Measurements from ENCODE around the gene NDUFAF8. TPM values are rescaled to one million over a fixed set of nuclear protein-coding genes. Genes with fewer than 3 reads are reported as not detected.

Gene NDUFAF8
- total RNA-seq, 1 experiment from 2014 or later, result 60.1 TPM

DNA sequence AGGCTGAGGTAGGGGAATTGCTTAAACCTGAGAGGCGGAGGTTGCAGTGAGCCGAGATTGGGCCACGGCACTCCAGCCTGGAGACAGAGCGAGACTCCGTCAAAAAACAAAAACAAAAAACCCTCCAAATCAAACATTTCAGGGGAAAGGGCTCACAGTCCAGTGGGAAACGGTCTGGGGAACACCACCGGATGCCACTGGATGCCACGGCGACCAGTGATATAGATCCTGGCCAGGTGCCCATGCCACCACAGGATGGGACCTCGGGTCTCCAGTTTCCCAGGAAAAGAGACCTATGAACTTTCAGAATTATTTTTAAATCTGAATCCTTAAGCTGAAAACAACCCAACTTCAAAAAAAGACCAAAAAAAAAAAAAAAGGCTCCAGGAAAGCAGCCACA is 28.7 kb upstream of the NDUFAF8 start:
- H3K4me2 ChIP-seq (ENCODE audit: insufficient read depth, insufficient read length, low read length), result no peak overlapping the region
- no peak overlapping the region for H3K27ac Mint-ChIP-seq

More for the DNA sequence above, 28.7 kb upstream of the NDUFAF8 start:
- Mint-ChIP-seq H3K36me3 (ENCODE audit: insufficient read depth in 1 of 3, low read depth in 3 of 3) (peaks cover 0 to 27% (median 3%) of the 10 kb centered on the region in 3 experiments; a peak in 4 of 7 replicates), H3K4me3 (no peak overlapping the region), H3K4me1 (peaks cover 3 to 4% of the 10 kb centered on the region in 2 experiments; a peak in 1 of 4 replicates), H3K27me3 (ENCODE audit: low read depth) (no peaks in the 10 kb centered on the region), H3K9me3 (no peaks in the 10 kb centered on the region)
- no peak overlapping the region for H2BK120ac ChIP-seq (ENCODE audit: low read depth, low read length, poor library complexity, severe bottlenecking)
- H2AFZ ChIP-seq (ENCODE audit: low read length), result no peak overlapping the region
- no peak overlapping the region for H3K56ac ChIP-seq (ENCODE audit: insufficient read length, low read depth, low read length)
- no peak overlapping the region for H3K9ac ChIP-seq (ENCODE audit: extremely low read depth, insufficient read length, low read length)
- no peak overlapping the region for H3T11ph ChIP-seq (ENCODE audit: low read length)
- H4K20me1 ChIP-seq (ENCODE audit: control insufficient read depth, insufficient read depth, insufficient read length), result no peaks in the 10 kb centered on the region
- no peak overlapping the region for H4K91ac ChIP-seq (ENCODE audit: insufficient read length, low read depth, low read length)
- no peak overlapping the region for H4K8ac ChIP-seq (replicated peaks; ENCODE audit: insufficient read length, low read depth, low read length)
- no peak overlapping the region for H2BK20ac ChIP-seq (ENCODE audit: low read depth, low read length, poor library complexity, severe bottlenecking)
- TF ChIP-seq, protein P1, sequence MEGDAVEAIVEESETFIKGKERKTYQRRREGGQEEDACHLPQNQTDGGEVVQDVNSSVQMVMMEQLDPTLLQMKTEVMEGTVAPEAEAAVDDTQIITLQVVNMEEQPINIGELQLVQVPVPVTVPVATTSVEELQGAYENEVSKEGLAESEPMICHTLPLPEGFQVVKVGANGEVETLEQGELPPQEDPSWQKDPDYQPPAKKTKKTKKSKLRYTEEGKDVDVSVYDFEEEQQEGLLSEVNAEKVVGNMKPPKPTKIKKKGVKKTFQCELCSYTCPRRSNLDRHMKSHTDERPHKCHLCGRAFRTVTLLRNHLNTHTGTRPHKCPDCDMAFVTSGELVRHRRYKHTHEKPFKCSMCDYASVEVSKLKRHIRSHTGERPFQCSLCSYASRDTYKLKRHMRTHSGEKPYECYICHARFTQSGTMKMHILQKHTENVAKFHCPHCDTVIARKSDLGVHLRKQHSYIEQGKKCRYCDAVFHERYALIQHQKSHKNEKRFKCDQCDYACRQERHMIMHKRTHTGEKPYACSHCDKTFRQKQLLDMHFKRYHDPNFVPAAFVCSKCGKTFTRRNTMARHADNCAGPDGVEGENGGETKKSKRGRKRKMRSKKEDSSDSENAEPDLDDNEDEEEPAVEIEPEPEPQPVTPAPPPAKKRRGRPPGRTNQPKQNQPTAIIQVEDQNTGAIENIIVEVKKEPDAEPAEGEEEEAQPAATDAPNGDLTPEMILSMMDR (conservative IDR thresholded peaks at IDR 0.05), result no peak
- no peak overlapping the region for H3K14ac ChIP-seq (ENCODE audit: insufficient read depth, low read length)
- no peaks in the 10 kb centered on the region for H3K9me3 ChIP-seq (ENCODE audit: control insufficient read depth, low read depth, low read length)
- H3K18ac ChIP-seq (ENCODE audit: insufficient read length, low read depth, low read length), result no peak overlapping the region
- no peak overlapping the region for H2AK5ac ChIP-seq (ENCODE audit: insufficient read length, low read length)
- no peaks in the 10 kb centered on the region for H3K23me2 ChIP-seq (ENCODE audit: insufficient read length, low read depth, low read length, poor library complexity, severe bottlenecking)
- H3K79me1 ChIP-seq (ENCODE audit: insufficient read depth, low read depth, low read length, poor library complexity, severe bottlenecking), result no peaks in the 10 kb centered on the region
- no peak overlapping the region for H2BK12ac ChIP-seq (ENCODE audit: insufficient read length, low read depth, low read length)
- H4K5ac ChIP-seq (ENCODE audit: insufficient read length, low read depth, low read length), result no peak overlapping the region
- no peak overlapping the region for H2BK5ac ChIP-seq (ENCODE audit: insufficient read length, low read length)
- no peak overlapping the region for H3K23ac ChIP-seq (ENCODE audit: insufficient read length, low read depth, low read length)
- no peak overlapping the region for H3K27ac ChIP-seq (ENCODE audit: insufficient read length, low read depth, low read length)
- no CpG with 5 or more reads among the region's 10 CpGs for WGBS (ENCODE audit: extremely low coverage, insufficient read length, low lambda C conversion rate)
- no peaks in the 10 kb centered on the region for H3K27me3 ChIP-seq (ENCODE audit: insufficient read depth, low read length)
- H2BK15ac ChIP-seq (ENCODE audit: low read depth, low read length), result no peak overlapping the region; the same call in 1 of the 2 replicates
- no peaks in the 10 kb centered on the region; the same call in 1 of the 2 replicates for H3K79me2 ChIP-seq (ENCODE audit: insufficient read depth, low read length)
- no peak for DNase-seq
- H3K4ac ChIP-seq (ENCODE audit: low read depth, low read length), result no peak overlapping the region
- H3K4me1 ChIP-seq (ENCODE audit: insufficient read depth, low read length), result no peaks in the 10 kb centered on the region
